Neural crest cell (in vitro differentiated cells): ENCODE data around the gene FBXW7. TPM values are rescaled to one million over a fixed set of nuclear protein-coding genes. Genes with fewer than 3 reads are reported as not detected.

Experiments used
- DNase-seq: peaks from one replicate; pipeline ENCODE4 v3.0.0; 2021; ENCODE audit warnings: low read depth, mixed read lengths, low spot score
- H3K27ac Mint-ChIP-seq: one replicate; pipeline ENCODE4 v1.8.0; 2021; ENCODE audit warnings: mild to moderate bottlenecking, mixed read lengths; ENCODE audit not compliant: unreplicated experiment
- H3K27me3 Mint-ChIP-seq: 2 replicates; pipeline ENCODE4 v1.8.0; 2021; ENCODE audit warnings: low read depth, mild to moderate bottlenecking, mixed read lengths
- H3K36me3 Mint-ChIP-seq: 2 replicates; pipeline ENCODE4 v1.8.0; 2021; ENCODE audit warnings: low read depth, mild to moderate bottlenecking, mixed read lengths
- H3K4me1 Mint-ChIP-seq: 2 replicates; pipeline ENCODE4 v1.8.0; 2021; ENCODE audit warnings: mixed read lengths
- H3K4me3 Mint-ChIP-seq: one replicate; pipeline ENCODE4 v1.8.0; 2021; ENCODE audit warnings: mild to moderate bottlenecking, mixed read lengths
- H3K9me3 Mint-ChIP-seq: 2 replicates; pipeline ENCODE4 v1.8.0; 2021; ENCODE audit warnings: mixed read lengths
- CTCF ChIP-seq: fragments of 200-600 bp; sonication (generic); conservative IDR thresholded peaks from 2 replicates; pipeline ENCODE4 v1.5.0; 2021; ENCODE audit warnings: antibody characterized with exemption, mild to moderate bottlenecking
- total RNA-seq: library from RNA; stranded (reverse); gene quantifications from 2 replicates; pipeline ENCODE4 v1.2.1, GENCODE V29; 2021

The FBXW7 gene
- total RNA-seq, 1 donor from 2014 or later: 33.4 TPM

- no peaks in the 10 kb centered on the region for H3K27me3 Mint-ChIP-seq
- no peak overlapping the region for H3K27ac Mint-ChIP-seq
- H3K9me3 Mint-ChIP-seq: peaks cover 2% of the 10 kb centered on the region
Measured at GRCh38 chr4:152480326-152480725, 55.6 kb downstream of the FBXW7 start.

GRCh38 chr4:152479428-152480026 is 56.4 kb downstream of the FBXW7 start:
- TF ChIP-seq CTCF: no peak
- peaks cover 15% of the 10 kb centered on the region for H3K36me3 Mint-ChIP-seq
- peaks cover 2% of the 10 kb centered on the region for H3K9me3 Mint-ChIP-seq
- H3K4me3 Mint-ChIP-seq: no peak overlapping the region
- no peak for DNase-seq
- H3K4me1 Mint-ChIP-seq: peaks cover 4% of the 10 kb centered on the region
- no peaks in the 10 kb centered on the region for H3K27me3 Mint-ChIP-seq
- no peak overlapping the region for H3K27ac Mint-ChIP-seq

More at GRCh38 chr4:152480326-152480725, 55.6 kb downstream of the FBXW7 start:
- DNase-seq: no peak
- Mint-ChIP-seq H3K4me1 (peaks cover 4% of the 10 kb centered on the region), H3K36me3 (peaks cover 15% of the 10 kb centered on the region), H3K4me3 (no peak overlapping the region)
- TF ChIP-seq CTCF: no peak

- no peaks in the 10 kb centered on the region for H3K27me3 Mint-ChIP-seq
- no peak for TF ChIP-seq CTCF
- H3K36me3 Mint-ChIP-seq: peaks cover 15% of the 10 kb centered on the region
- H3K4me1 Mint-ChIP-seq: peaks cover 4% of the 10 kb centered on the region
- H3K27ac Mint-ChIP-seq: no peak overlapping the region
- H3K9me3 Mint-ChIP-seq: peaks cover 2% of the 10 kb centered on the region
- no peak for DNase-seq
- no peak overlapping the region for H3K4me3 Mint-ChIP-seq
Measured at GRCh38 chr4:152478461-152479237, 57.2 kb downstream of the FBXW7 start.

GRCh38 chr4:152476796-152477195 is 59.1 kb downstream of the FBXW7 start:
- Mint-ChIP-seq H3K9me3 (peaks cover 2% of the 10 kb centered on the region), H3K36me3 (peaks cover 9% of the 10 kb centered on the region), H3K27ac (no peak overlapping the region), H3K27me3 (no peaks in the 10 kb centered on the region), H3K4me3 (no peak overlapping the region), H3K4me1 (peaks cover 4% of the 10 kb centered on the region)
- TF ChIP-seq CTCF: no peak
- DNase-seq: no peak

GRCh38 chr4:152471251-152471792 is 64.6 kb downstream of the FBXW7 start:
- Mint-ChIP-seq H3K4me3 (no peak overlapping the region), H3K27me3 (no peaks in the 10 kb centered on the region), H3K36me3 (no peaks in the 10 kb centered on the region), H3K4me1 (peaks cover 4% of the 10 kb centered on the region), H3K27ac (no peak overlapping the region), H3K9me3 (peaks cover 2% of the 10 kb centered on the region)
- DNase-seq: no peak
- no peak for TF ChIP-seq CTCF
